Testis (tissue), 2 donors: Measurements from ENCODE around the gene OXSM.

Source experiments
- CTCF ChIP-seq, 3 experiments: fragments of 450-650 bp in 2 of 3; fragments of 200-600 bp in 1 of 3; sonication (generic) in 1 of 3; IDR thresholded peaks; one replicate each; pipeline ENCODE4 v1.5.1; 2016 to 2019; ENCODE audit warnings: antibody characterized with exemption in 3 of 3, mild to moderate bottlenecking in 2 of 3, moderate library complexity in 1 of 3
- POLR2A ChIP-seq: fragments of 450-650 bp; IDR thresholded peaks from one replicate; pipeline ENCODE4 v1.6.1; 2017; ENCODE audit warnings: antibody characterized with exemption, mild to moderate bottlenecking, moderate library complexity

DNA sequence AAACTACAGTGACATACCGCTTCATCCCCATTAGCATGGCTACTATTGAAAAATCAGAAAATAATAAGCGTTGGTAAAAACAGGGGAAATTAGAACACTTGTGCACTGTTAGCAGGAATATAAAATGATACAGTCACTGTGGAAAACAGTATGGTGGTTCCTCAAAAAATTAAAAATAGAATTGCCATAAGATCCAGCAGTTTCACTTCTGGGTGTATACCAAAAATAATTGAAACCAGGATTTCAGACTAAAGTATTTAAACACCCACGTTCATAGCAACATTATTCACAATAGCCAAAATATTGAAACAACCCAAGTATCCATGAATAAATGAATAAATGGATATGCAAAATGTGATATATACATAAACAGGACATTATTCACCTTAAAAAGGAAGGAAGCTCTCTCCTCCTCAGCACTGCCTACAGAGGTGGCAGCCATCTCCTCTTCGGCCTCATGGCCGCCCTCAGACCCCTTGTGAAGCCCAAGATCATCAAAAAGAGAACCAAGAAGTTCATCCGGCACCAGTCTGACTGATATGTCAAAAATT lies 40.8 kb upstream of the OXSM start:
- no peak for TF ChIP-seq CTCF (IDR thresholded peaks at IDR 0.05)
- TF ChIP-seq POLR2A, result no peak
